AG04450 (cell line): ENCODE data around the gene DCAKD. TPM values are rescaled to one million over a fixed set of nuclear protein-coding genes. Genes with fewer than 3 reads are reported as not detected.
A peak's percentile ranks its signal among the peaks of the same experiment; 100 is the strongest.

Experiments used
- CTCF ChIA-PET: fragments of 300-600, 350-600 bp; formaldehyde crosslinking; extraction: SDS; loops from one replicate; lab custom pipeline; 2022; ENCODE audit warnings: antibody characterized with exemption, inconsistent platforms; lab: Charles Lee
- POLR2A ChIA-PET: fragments of 350-600 bp; formaldehyde crosslinking; extraction: SDS; loops from one replicate; lab custom pipeline; 2021; ENCODE audit warnings: antibody characterized with exemption, inconsistent platforms; lab: Yijun Ruan, JAX
- DNase-seq: peaks from one replicate; pipeline ENCODE4 v3.0.0-alpha.2; 2011; ENCODE audit warnings: low read depth, low spot score
- H3K27ac ChIP-seq: one replicate; pipeline ENCODE4 v1.5.1; 2012; ENCODE audit warnings: low read depth, low read length, control low read depth
- H3K27me3 ChIP-seq: one replicate; pipeline ENCODE4 v1.6.0; 2012; ENCODE audit warnings: low read length; ENCODE audit not compliant: control insufficient read depth, insufficient read depth
- H3K4me3 ChIP-seq: 2 replicates; pipeline ENCODE4 v1.5.1; 2011; ENCODE audit warnings: mild to moderate bottlenecking, low read depth, low read length, control low read depth
- H3K9me3 ChIP-seq: 2 replicates; pipeline ENCODE4 v1.5.1; 2012; ENCODE audit warnings: low read length; ENCODE audit not compliant: control insufficient read depth, insufficient read depth
- polyA plus RNA-seq: library from polyadenylated mRNA; depleted of rRNA; stranded (reverse); fragments of >200 nt; gene quantifications from 2 replicates; pipeline ENCODE4 v1.2.3, GENCODE V29; 2011
- TF ChIP-seq, protein P1 (sequence below): IDR thresholded peaks from 2 replicates; pipeline ENCODE4 v1.5.1; 2011; ENCODE audit warnings: low read depth, low read length, control low read depth, inconsistent platforms

The DCAKD gene
- polyA plus RNA-seq, 1 experiment, result 21.8 TPM

DNA sequence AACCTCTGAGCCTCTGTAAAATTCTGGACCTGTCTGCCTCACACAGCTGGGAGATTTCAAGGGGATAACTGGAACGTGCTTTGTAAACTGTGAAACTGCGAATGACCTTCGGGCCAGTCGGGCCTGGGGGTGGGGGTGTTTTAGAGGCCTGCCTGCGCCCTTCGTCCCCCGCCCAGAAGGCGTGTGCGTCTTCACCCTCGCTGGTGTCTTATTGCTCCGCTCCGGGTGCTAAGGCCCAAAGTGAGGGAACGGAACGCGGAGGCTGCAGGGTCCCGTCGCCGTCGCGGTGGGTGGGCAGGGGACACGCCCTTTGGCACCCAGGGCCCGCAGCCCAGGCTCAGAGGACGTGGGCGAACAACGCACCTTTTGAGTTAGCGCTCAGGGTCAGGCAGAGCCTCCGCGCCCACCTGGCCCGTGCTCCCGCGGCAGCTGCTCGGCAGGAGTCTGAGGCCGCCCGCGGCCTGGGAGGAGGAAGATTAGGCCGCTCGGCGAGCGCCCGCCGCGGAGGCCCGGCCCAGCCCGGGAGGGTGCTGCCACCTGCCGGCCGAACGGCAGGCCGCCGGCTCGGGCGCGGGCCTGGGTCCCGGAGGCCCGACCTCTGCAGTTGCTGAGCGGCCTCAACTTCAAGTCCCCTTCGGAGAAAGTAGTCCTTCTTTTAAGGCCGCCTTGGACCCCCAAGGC is 29.7 kb downstream of the DCAKD start:
- DNase-seq, result no peak
- Histone ChIP-seq H3K27me3 (peaks cover 6% of the 10 kb centered on the region), H3K27ac (peak overlapping the region; percentile 11), H3K4me3 (peak overlapping the region; percentile 54), H3K9me3 (no peaks in the 10 kb centered on the region)
- ChIA-PET POLR2A (interaction anchor here (0.5 to 0.9 kb wide), 2 partner anchors 78 to 81 kb away, joined by 3 read pairs; no protein-coding TSS in a partner anchor), CTCF (interaction anchor here (0.6 to 10.9 kb wide), 36 partner anchors 8 to 237 kb away, joined by 3 to 244 read pairs (median 4); partner anchors contain the start of gene EFTUD2)
- TF ChIP-seq, protein P1, sequence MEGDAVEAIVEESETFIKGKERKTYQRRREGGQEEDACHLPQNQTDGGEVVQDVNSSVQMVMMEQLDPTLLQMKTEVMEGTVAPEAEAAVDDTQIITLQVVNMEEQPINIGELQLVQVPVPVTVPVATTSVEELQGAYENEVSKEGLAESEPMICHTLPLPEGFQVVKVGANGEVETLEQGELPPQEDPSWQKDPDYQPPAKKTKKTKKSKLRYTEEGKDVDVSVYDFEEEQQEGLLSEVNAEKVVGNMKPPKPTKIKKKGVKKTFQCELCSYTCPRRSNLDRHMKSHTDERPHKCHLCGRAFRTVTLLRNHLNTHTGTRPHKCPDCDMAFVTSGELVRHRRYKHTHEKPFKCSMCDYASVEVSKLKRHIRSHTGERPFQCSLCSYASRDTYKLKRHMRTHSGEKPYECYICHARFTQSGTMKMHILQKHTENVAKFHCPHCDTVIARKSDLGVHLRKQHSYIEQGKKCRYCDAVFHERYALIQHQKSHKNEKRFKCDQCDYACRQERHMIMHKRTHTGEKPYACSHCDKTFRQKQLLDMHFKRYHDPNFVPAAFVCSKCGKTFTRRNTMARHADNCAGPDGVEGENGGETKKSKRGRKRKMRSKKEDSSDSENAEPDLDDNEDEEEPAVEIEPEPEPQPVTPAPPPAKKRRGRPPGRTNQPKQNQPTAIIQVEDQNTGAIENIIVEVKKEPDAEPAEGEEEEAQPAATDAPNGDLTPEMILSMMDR, result peak; percentile 56

DNA sequence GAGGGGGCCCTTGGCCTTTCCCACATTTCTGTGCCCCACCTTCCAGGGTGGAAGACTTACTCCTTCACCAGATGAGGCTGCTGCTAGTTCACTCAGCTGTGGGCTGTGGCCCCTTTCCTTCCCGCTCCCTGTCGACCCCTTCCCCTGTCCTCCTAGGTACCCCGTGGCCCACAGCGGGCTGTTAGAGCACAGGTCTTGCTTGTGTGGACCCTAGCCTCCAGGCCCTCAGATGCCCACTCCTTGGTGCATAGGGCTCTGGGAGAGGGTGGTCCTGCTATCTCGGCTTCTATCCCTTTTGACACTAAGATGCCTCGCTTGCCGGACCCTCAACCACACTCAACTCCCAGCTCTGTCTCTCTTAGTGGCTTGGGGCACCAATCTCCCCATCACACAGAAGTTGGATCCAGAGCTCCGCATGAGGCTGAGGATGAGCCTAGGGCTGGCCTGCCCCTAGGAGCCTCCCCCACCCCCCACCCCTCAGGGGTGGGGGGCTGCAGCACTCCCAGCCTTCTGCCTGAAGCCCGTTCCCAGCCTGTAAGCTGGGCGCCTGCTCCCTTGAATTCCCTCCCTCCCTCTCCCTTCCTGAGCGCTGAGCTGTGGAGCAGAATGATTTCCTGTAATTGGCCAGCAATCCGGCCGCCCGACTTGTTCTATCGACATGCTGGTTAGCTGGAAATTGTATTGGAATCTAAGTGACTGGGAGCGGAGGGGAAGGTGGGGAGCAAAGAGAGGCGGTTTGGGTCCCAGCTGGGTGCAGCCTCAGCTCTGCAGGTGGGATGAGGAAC is 30.9 kb downstream of the DCAKD start:
- Histone ChIP-seq H3K27me3 (peaks cover 6% of the 10 kb centered on the region), H3K4me3 (no peak overlapping the region), H3K9me3 (no peaks in the 10 kb centered on the region), H3K27ac (no peak overlapping the region)
- ChIA-PET POLR2A (interaction anchor here (0.6 to 1.7 kb wide), 7 partner anchors 11 to 140 kb away, joined by 3 to 11 read pairs (median 3); partner anchors contain the start of gene HEXIM2), CTCF (interaction anchor here (0.8 to 10.9 kb wide), 19 partner anchors 14 to 177 kb away, joined by 3 to 244 read pairs (median 5); partner anchors contain the start of genes ACBD4 and EFTUD2)
- TF ChIP-seq, protein P1, result no peak
- DNase-seq, result no peak

DNA sequence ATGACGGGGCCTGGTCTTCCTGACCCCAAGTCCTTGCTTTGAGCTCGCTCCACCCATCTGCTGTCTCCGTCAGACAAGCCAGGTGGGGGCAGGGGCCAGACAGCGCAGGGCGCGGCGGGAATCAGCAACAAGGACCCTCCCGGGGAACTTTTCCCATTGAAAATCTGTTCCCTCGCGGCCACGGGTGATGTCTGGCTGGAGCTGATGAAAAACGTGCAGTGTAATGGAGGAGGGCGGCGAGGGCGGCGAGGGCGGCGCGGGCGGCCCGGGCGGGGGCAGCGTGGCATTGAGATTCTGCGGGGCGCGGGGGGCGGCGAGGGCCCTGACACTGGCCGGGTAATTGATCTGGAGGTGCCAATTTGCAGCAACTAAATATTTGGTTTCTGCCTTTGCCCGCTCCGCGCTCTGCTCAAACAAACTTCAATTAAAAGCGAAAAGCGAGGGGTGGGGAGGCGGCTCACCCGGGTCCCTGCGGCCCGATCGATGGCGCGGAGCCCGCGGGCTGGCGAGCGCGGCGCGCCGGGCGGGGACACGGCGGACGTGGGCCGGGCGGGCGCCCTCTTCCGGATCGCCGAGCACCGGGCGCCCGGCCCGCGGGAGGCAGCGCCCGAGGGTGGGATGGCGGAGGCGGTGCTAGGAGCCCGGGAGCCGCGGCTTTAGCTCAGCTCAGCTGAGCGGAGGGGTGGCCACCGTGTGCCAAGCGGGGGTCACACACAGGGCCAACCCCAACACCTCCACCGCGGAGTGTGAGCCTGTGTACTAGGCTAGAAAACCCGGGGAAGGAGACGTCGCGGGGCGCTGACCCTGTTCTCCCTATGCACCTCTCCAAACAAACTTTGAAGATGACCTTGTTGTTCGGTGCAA is 32.4 kb downstream of the DCAKD start:
- no peak for DNase-seq
- POLR2A ChIA-PET, result interaction anchor here (0.7 to 1.7 kb wide), 3 partner anchors 38 to 99 kb away, joined by 3 to 7 read pairs (median 3); no protein-coding TSS in a partner anchor

DNA sequence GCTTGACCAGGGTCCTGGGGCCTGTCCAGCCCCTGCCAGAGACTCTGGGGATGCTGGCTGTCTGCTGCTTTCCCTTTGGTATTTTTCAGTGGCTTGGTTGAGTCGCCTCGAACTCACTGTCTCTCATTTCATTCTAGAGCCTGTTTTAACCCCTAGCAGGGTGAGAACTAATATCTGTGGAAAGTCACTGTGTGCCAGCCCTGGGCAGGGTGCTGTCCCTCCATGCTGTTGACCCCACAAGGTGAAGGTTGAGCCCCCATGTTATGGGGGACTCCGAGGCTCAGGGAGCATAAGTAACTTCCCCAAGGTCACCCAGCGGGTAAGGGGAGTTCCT is 33.0 kb downstream of the DCAKD start:
- H3K27me3 ChIP-seq, result peaks cover 6% of the 10 kb centered on the region
- TF ChIP-seq, protein P1, result no peak
- no peak for DNase-seq
- POLR2A ChIA-PET, result interaction anchor here (0.7 kb wide), 1 partner anchor 37 kb away, joined by 3 read pairs; no protein-coding TSS in a partner anchor
- H3K9me3 ChIP-seq, result no peaks in the 10 kb centered on the region
- CTCF ChIA-PET, result interaction anchor here (0.6 to 10.9 kb wide), 7 partner anchors 27 to 119 kb away, joined by 3 to 244 read pairs (median 5); partner anchors contain the start of genes ACBD4 and EFTUD2
- H3K4me3 ChIP-seq, result peak overlapping the region; percentile 57
- H3K27ac ChIP-seq, result no peak overlapping the region

More for the DNA sequence above, 32.4 kb downstream of the DCAKD start:
- Histone ChIP-seq H3K27me3 (peaks cover 6% of the 10 kb centered on the region), H3K9me3 (no peaks in the 10 kb centered on the region), H3K27ac (no peak overlapping the region), H3K4me3 (peak overlapping the region; percentile 57)
- TF ChIP-seq, protein P1, result peak; percentile 39
- CTCF ChIA-PET, result interaction anchor here (0.6 to 10.9 kb wide), 16 partner anchors 9 to 119 kb away, joined by 3 to 244 read pairs (median 5); partner anchors contain the start of genes ACBD4 and EFTUD2
